ENCODE results near the gene PPP1R3E.

PPP1R3E gene

DNA sequence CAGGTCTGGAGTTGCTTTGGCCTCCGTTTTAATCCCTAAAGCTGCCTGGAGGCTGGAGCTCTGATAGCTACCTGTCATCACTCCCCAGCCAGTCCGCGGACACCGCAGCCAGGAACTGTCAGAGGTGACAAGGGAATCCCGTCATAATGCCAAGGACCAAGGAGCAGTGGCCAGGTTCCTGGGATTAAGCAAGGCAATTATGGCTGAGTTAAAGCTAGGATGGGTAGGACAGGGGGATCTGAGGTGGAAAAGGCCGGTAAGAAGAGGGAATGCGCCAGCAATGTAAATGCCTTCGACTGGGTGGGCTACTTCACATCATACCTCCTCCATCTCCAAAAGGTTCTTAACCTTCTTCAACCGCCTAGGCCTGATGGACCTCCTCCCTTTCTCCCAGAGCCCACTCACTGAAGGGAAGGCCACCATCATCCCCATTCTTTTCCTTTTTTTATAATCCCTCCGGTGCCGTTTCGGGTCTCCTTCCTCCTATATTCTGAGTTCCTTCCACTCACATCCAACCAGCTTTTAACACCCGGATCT lies 1.9 kb downstream of the PPP1R3E start:
- TF ChIP-seq, protein P1, sequence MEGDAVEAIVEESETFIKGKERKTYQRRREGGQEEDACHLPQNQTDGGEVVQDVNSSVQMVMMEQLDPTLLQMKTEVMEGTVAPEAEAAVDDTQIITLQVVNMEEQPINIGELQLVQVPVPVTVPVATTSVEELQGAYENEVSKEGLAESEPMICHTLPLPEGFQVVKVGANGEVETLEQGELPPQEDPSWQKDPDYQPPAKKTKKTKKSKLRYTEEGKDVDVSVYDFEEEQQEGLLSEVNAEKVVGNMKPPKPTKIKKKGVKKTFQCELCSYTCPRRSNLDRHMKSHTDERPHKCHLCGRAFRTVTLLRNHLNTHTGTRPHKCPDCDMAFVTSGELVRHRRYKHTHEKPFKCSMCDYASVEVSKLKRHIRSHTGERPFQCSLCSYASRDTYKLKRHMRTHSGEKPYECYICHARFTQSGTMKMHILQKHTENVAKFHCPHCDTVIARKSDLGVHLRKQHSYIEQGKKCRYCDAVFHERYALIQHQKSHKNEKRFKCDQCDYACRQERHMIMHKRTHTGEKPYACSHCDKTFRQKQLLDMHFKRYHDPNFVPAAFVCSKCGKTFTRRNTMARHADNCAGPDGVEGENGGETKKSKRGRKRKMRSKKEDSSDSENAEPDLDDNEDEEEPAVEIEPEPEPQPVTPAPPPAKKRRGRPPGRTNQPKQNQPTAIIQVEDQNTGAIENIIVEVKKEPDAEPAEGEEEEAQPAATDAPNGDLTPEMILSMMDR (conservative IDR thresholded peaks at IDR 0.05; ENCODE audit: control insufficient read depth, insufficient read depth, low read depth, low read length), result no peak
- DNase-seq (ENCODE audit: low read depth), result peak; percentile 34
- H3K4me3 ChIP-seq (ENCODE audit: control insufficient read depth, low read depth, low read length), result peak overlapping the region; percentile 64

DNA sequence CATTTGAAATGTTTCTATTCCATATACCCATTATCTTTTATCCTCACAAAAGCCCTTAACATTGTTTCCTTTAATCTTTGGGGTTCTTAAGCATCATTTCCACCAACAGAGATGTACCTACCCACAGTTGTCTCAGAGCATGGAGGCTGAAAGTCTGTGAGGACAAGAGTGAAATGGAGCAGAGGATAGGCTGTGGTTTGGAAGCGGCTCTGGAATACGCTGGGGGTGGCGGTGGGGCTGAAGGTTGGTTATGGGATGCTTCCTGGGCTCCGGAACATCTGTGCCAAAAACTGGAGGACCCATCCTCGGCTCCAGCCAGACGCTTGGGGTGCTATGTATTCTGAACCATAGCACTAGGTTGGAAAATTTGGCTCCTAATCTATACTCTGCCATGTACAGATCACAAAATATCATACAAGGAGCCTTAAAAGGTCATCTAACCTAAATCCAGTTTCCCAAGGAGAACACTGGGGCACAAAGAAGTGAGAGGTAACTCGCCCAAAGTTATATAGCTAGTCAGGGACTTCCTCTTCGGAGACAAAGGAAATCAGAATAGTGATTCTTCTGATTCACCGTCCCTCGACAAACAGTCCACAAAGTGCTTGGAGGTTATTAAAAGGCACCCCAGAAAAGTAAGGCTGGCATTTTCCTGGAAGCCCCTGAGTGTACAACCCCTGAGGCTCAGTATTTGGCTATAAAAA lies 2.5 kb downstream of the PPP1R3E start:
- DNase-seq (ENCODE audit: low read depth), result no peak
- TF ChIP-seq, protein P1 (conservative IDR thresholded peaks at IDR 0.05; ENCODE audit: control insufficient read depth, insufficient read depth, low read depth, low read length), result no peak
- peak overlapping the region; percentile 64 for H3K4me3 ChIP-seq (ENCODE audit: control insufficient read depth, low read depth, low read length)

DNA sequence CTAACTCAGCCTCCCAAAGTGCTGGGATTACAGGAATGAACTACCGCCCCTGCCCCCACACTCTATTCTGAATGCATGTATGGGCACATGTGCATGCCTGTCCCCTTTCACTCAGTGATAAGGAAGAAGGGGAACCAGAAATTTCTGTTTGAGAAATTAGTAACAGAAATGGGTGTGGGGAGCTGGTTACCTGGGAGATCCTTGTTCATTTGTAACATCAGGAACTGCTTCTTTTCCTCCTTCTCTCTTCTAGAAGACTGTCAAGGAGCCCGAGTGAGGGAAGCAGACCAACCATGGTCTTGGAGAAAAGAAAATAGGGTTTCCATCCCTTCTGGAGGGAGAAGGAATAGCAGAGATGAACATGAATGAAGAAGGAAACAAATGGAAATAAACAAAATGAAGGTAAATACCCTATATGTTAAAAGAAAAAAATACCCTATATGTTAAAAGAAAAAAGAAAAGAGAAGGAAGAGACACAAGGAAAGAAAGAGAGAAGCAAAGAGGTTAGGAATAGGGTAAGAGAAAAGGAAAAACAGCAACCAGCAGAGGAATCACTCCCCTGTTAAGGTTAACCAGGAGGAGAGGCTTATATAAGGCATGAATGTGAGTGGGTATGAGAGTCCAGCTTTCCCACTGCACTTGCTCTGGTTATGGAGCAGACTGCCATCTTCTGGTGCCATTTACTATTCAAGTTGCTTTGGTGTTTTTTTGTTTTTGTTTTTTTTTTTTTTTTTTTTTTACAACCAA lies 3.3 kb downstream of the PPP1R3E start:
- DNase-seq (ENCODE audit: low read depth), result peak; percentile 78
- H3K4me3 ChIP-seq (ENCODE audit: control insufficient read depth, low read depth, low read length), result no peak overlapping the region
- TF ChIP-seq, protein P1 (conservative IDR thresholded peaks at IDR 0.05; ENCODE audit: control insufficient read depth, insufficient read depth, low read depth, low read length), result peak; percentile 46

DNA sequence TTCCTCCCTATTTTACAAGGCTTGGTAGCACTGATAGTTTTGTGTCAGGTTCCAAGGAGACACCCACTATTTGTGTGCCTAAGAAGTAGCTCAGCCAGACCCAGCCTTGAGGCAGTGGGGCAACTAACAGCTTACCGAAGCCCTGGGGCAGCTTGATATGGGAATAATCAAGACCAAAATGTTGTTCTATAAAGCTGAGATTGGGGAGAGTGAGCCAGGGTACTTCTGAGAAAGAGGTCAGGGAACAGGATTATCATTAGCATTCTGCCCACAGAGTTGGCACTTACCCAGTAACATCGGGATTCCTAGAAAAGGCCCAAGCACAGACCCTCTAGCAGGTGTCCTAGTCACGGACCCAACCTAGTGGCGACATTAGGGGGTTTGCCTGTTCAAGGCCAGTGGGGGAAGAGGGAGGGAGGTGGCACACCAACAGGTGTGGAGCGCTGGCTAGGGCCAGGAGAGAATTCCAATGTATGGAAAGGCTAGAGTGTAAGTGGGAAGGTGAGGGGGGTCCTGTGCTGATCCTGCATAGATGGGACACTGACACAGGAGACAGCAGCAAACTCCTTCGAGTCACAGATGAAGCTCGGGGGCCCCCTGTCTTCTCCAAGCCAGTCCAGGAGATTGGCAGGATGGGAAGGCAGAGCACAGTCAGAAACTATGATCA lies 4.9 kb downstream of the PPP1R3E start:
- DNase-seq (ENCODE audit: low read depth), result no peak
- TF ChIP-seq, protein P1 (conservative IDR thresholded peaks at IDR 0.05; ENCODE audit: control insufficient read depth, insufficient read depth, low read depth, low read length), result no peak
- no peak overlapping the region for H3K4me3 ChIP-seq (ENCODE audit: control insufficient read depth, low read depth, low read length)

DNA sequence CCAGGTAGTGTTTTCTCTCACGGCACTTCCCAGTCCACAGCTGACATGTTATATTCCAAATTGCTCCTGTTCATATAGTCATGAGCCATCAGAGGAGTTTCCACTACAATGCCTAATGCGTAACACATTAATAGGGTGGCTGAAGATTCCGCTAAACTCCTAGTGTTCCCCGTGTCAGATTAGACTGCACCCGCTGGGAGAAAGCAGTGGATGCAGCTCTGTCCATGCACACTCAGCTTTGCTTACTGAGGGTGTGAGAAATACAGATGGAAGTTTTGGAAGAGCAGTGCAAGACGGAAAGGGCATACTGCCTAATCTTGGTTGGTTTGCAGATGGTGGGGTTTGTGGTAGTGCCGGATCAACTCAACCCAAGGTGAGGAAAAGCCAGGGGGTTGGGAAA lies 5.6 kb downstream of the PPP1R3E start:
- no peak for DNase-seq (ENCODE audit: low read depth)

More for the DNA sequence above, 5.6 kb downstream of the PPP1R3E start:
- H3K4me3 ChIP-seq (ENCODE audit: control insufficient read depth, low read depth, low read length), result no peak overlapping the region
- TF ChIP-seq, protein P1 (conservative IDR thresholded peaks at IDR 0.05; ENCODE audit: control insufficient read depth, insufficient read depth, low read depth, low read length), result no peak

All from fibroblast of mammary gland (primary cell).